ENCODE data around the gene ZDHHC20. TPM values are rescaled to one million over a fixed set of nuclear protein-coding genes. Genes with fewer than 3 reads are reported as not detected.

ZDHHC20 gene
- total RNA-seq, 1 donor from 2014 or later, result 77.7 TPM

- no peak overlapping the region for H3K27ac ChIP-seq
- no peaks in the 10 kb centered on the region for H3K9me3 ChIP-seq
- H3K4me1 ChIP-seq, result no peaks in the 10 kb centered on the region
- no peaks in the 10 kb centered on the region for H3K36me3 ChIP-seq
- H3K4me3 ChIP-seq, result no peak overlapping the region
- H3K27me3 ChIP-seq, result no peaks in the 10 kb centered on the region
- intact Hi-C loops (cut with DNase I), result no loop called here
- TF ChIP-seq CTCF (IDR thresholded peaks at IDR 0.05), result no peak
- DNase-seq (no peak), ATAC-seq (no peak)
Measured at GRCh38 chr13:21328836-21329477, 130.1 kb downstream of the ZDHHC20 start.

- no peak overlapping the region for H3K27ac ChIP-seq
- ATAC-seq (no peak), DNase-seq (no peak)
- H3K36me3 ChIP-seq, result no peaks in the 10 kb centered on the region
- intact Hi-C loops (cut with DNase I), result no loop called here
- TF ChIP-seq CTCF (IDR thresholded peaks at IDR 0.05), result no peak
- H3K4me1 ChIP-seq, result no peaks in the 10 kb centered on the region
- H3K4me3 ChIP-seq, result no peak overlapping the region
- H3K9me3 ChIP-seq, result no peaks in the 10 kb centered on the region
- no peaks in the 10 kb centered on the region for H3K27me3 ChIP-seq
Measured at GRCh38 chr13:21328201-21328600, 130.9 kb downstream of the ZDHHC20 start.

GRCh38 chr13:21326155-21327031 lies 132.7 kb downstream of the ZDHHC20 start:
- no peak overlapping the region for H3K27ac ChIP-seq
- no peak for TF ChIP-seq CTCF (IDR thresholded peaks at IDR 0.05)
- H3K36me3 ChIP-seq, result no peaks in the 10 kb centered on the region
- peak; percentile 81 for ATAC-seq
- H3K27me3 ChIP-seq, result no peaks in the 10 kb centered on the region
- peak overlapping the region; percentile 45 for H3K4me3 ChIP-seq
- no peaks in the 10 kb centered on the region for H3K4me1 ChIP-seq
- no peaks in the 10 kb centered on the region for H3K9me3 ChIP-seq
- DNase-seq, result peak; percentile 67
- intact Hi-C loops (cut with DNase I), result no loop called here

- intact Hi-C loops (cut with DNase I), result no loop called here
- H3K27ac ChIP-seq, result no peak overlapping the region
- no peaks in the 10 kb centered on the region for H3K4me1 ChIP-seq
- no peak for ATAC-seq
- TF ChIP-seq CTCF (IDR thresholded peaks at IDR 0.05), result no peak
- H3K36me3 ChIP-seq, result no peaks in the 10 kb centered on the region
- DNase-seq, result no peak
- H3K9me3 ChIP-seq, result no peaks in the 10 kb centered on the region
- no peak overlapping the region for H3K4me3 ChIP-seq
- no peaks in the 10 kb centered on the region for H3K27me3 ChIP-seq
Measured at GRCh38 chr13:21324803-21325202, 134.3 kb downstream of the ZDHHC20 start.

- ATAC-seq, result no peak
- TF ChIP-seq CTCF (IDR thresholded peaks at IDR 0.05), result no peak
- H3K36me3 ChIP-seq, result no peaks in the 10 kb centered on the region
Measured at GRCh38 chr13:21322988-21323387, 136.1 kb downstream of the ZDHHC20 start.

More at GRCh38 chr13:21322988-21323387, 136.1 kb downstream of the ZDHHC20 start:
- no peaks in the 10 kb centered on the region for H3K27me3 ChIP-seq
- intact Hi-C loops (cut with DNase I), result no loop called here
- H3K4me3 ChIP-seq, result no peak overlapping the region
- H3K9me3 ChIP-seq, result no peaks in the 10 kb centered on the region
- H3K27ac ChIP-seq, result no peak overlapping the region
- DNase-seq, result no peak
- H3K4me1 ChIP-seq, result no peaks in the 10 kb centered on the region

Other genes starting within 250 kb of the ZDHHC20 start
- 30.7 TPM for gene MICU2, start 144.9 kb upstream of the ZDHHC20 start, total RNA-seq
- gene FGF9, start 211.8 kb upstream of the ZDHHC20 start, total RNA-seq, result 2.7 TPM

Measured in upper lobe of right lung (tissue), 1 donor.